Stimulated activated CD8-positive, alpha-beta memory T cell treated with anti-CD3 and anti-CD28 coated beads, Interleukin-4, amount 100 ng/mL, for 1 hour (primary cell): ENCODE measurements around the gene FAM43B.

Experiments used
- DNase-seq, 2 donors: peaks; one replicate each; pipeline ENCODE4 v3.0.0-alpha.2; 2020; ENCODE audit warnings: low read depth in 2 of 2, low spot score in 1 of 2

Gene FAM43B

DNA sequence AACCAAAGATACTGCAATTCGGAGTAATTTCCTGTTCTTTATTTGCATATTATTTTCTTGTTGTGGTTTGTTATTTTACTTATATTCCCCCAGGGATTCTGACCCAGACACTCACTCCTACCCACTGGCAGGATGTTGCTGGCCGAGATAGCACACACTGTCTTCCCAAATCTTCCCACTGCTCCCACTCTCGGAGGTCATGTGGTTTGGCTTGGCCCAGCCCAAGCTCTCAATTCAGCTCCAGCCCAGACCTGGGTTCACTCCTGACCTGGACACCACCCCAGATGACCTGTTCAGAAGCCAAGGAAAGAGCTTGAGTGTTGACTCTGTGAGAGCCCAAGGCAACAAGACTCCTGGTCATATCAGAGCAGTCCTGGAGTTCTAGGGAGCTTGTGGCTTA is 1.2 kb upstream of the FAM43B start:
- DNase-seq: no peak

DNA sequence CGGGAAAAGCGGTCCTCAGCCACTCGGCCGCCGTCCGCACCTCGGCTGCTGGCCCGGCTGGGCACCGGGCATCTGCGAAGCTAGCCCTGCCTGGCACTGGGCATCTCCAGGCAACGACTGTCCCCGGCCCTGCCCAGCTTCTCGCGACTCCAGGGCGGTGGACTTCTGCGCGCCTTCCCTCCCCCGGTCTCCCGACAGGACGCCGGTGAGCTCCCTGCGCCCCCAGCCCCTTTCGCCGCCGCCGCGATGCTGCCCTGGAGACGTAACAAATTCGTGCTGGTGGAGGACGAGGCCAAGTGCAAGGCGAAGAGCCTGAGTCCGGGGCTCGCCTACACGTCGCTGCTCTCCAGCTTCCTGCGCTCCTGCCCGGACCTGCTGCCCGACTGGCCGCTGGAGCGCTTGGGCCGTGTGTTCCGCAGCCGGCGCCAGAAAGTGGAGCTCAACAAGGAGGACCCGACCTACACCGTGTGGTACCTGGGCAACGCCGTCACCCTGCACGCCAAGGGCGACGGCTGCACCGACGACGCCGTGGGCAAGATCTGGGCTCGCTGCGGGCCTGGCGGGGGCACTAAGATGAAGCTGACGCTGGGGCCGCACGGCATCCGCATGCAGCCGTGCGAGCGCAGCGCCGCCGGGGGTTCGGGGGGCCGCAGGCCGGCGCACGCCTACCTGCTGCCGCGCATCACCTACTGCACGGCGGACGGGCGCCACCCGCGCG is 514 bp downstream of the FAM43B start:
- no peak for DNase-seq

DNA sequence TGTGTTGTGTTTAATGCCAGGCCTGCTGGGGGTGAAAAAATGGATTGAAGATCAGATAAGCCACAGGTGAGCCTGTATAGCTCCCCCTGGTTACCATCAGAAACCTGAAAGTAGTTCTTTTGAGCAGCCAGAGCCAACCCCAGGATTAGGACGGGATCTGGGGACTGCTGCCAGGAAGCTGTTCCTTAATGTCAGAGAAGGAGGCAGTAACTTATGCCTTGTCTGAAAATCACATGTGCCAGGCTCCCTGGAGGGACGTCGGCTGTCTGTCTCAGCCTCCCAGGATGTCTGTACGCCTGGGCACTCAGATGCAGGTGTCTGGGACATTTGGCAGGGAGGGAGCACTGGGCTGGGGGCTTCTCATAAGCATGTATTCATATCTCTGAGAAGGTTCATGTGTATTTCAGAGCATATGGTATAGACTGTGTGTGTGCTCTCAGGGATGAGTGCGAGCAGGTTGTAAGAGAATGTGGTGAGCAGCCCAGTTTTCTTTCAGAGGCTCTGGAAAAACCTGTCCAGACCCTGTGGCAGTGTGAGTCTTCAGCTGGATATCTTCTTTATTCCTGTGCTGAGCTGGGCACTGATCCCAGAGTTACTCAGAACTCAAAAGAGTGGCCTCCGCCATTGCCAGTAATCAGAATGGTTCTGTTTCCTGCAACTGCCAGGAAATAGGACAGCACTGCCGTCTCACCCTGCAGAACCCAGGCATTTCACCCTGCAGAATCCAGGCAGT is 2.8 kb downstream of the FAM43B start:
- no peak for DNase-seq

DNA sequence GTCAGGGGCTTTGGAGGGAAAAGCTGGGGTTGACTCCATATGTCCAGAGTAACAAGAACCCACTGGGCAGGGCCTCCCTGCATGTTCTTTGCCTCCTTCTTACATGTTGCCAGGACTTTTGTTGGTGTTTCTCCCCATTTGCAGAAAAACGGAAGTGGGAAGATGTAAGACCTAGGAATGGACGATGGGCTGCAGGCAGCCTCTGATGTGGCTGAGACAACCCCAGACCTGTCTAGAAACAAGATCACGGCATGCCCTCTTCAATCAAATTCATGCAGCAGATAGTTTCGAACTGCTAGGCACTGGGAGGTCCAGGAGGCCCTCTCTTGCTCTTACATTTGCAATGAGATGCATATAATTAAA is 3.4 kb downstream of the FAM43B start:
- no peak for DNase-seq

GRCh38 chr1:20558191-20558590 is 5.8 kb downstream of the FAM43B start:
- DNase-seq: no peak

DNA sequence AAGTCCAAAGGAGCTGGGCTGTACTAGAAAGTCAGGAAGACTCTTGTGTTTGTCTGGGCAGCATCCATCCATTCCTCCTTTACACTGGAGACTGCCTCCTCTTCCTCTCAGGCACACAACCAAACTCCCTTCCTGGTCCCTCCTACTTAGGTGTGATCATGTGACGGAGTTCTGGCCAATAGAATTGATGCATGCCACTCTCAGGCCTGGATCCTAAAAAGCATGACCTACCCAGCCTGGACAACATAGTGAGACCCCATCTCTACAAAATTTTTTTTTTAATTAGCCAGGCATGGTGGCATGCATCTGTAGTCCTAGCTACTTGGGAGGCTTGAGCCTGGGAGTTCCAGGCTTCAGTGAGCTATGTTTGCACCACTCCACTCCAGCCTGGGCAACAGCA is 8.6 kb downstream of the FAM43B start:
- DNase-seq: no peak

- no peak for DNase-seq
Observed at GRCh38 chr1:20565234-20565633, 12.9 kb downstream of the FAM43B start.

DNA sequence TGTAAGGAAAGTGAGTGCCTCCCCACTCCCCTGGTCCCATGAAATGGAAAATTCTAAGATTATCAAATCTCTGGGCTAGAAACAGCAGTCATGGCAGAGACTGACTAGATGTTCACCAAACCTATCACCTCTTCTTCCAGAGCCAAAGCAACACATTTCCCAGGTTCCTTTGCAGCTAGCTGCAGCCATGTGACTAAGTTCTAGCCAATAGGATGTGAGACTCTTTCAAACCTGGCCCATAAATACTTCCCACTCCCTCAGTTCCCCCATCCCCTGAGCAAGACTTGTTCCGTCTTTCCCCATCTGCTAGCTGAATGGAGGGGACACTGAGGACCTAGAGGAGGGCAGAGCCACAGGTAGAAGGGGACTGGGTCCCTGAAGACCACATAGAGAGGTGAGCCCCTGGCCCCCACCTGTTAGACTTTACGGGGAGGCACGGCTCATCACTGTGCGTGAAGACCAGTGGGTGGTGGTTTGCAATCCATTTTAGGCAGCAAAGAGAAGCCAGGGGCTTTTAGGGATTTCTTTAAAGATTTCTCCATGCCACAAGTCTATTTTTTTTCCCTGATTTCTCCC is 17.2 kb downstream of the FAM43B start:
- DNase-seq: no peak

GRCh38 chr1:20571427-20571826 is 19.1 kb downstream of the FAM43B start:
- no peak for DNase-seq

GRCh38 chr1:20573987-20574386 is 21.6 kb downstream of the FAM43B start:
- DNase-seq: no peak

DNA sequence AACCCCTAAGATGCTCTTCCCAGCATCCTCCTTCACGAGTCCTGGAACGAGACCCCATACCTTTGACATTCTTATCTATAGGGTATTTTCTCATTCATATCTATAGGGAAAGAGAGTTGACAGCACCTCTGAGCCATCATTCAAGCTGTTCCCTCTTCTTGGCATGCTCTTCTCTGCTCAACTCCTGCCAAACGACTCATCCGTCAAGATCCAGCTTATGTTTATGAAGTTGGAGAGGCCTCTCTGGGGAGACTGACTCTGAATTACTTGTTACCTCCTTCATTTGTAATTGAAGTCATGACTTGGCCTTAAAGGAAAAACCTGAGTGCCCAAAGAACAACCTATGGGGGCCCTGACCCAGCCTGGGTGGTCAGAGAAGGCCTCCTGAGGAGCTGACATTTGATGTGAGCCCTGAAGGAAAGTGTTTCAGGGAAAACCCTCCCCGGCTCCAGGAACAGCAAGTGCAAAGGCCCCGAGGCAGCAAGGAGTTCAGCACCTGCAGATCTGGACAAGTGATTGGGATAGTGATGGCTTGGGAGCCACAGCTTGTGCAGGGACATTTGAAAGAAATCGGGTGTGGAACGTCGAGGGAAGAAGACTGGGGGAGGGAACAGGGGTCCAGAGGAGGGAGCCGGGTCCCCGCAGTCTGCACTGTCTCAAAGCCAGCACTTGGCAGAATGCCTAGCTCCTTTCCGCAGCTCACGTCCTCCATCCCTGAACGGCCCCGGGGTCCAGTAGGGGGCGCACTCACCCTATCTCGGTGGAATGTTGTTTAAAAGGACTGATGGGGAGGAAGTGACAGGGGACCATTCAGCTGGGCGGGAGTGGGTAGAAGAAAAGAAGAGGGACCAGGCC is 22.5 kb downstream of the FAM43B start:
- DNase-seq: peak; percentile 5 to 34

DNA sequence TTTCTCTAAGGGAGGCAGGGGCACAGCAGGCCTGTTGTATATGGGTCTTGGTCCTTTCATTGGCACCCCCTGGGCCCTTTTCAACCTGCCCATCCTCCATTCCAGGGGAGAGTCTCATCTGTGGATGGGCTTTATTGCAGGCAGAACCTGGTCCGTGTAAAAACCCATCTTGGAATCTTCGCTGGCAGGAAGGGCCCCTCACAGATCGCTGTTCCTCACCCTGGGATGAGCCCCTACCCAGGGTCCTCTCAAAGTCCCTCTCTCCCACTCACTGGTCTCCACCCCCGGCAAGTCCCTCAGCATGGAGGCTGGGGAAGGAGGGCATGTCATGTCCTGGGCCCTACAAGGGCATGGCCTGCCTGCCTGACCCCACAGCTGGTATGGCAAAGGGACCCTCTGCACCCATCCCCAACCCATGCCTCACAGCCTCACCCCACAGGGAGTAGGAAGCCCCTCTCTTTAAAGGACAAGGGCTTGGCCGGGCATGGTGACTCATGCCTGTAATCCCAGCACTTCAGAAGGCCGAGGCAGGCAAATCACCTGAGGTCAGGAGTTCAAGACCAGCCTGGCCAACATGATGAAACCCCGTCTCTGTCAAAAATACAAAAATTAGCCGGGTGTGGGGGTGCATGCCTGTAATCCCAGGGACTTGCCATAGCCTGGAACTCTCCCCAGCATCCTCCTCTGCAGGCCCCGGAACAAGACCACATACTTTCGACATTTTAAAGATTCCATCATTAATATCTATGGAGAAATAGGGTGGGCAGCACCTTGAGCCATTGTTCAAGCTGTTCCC is 23.4 kb downstream of the FAM43B start:
- DNase-seq: no peak

- DNase-seq: no peak
Observed at GRCh38 chr1:20578062-20578461, 25.7 kb downstream of the FAM43B start.

- DNase-seq: no peak
Observed at GRCh38 chr1:20578721-20579395, 26.5 kb downstream of the FAM43B start.

GRCh38 chr1:20584890-20585289 is 32.5 kb downstream of the FAM43B start:
- DNase-seq: no peak

DNA sequence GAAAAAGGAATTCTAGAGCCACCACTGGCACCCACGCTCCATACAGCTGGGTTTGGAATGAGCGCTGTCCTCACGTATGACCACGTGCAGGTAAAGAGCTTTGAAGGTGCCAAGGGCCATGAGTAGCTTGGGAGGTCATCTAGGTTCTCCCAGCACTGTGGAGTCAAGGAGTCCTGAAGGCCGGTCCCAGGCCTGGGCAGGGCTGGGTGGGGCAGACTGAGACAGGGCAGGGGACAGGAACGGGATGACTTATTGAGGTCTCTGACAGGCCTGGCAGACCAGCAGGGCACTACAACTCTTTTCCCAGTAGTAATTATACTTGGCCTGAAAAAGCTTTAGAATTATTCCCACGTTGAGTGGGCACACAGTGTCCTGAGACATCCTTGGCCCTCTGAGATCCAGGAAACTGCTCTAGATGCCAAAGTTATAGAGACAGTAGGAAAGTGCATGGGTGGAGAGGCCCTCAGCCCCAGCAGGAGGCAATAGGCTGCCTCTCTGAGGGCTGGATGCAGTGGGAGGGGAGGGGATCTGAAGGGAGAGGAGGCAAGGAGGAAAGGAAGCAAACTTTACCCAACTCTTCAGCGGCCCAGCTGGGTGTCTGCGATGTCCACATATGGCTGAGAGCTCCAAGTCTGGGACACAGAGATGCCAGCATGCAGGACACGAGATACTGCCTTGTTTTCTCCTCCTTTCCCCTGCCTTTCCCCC is 34.7 kb downstream of the FAM43B start:
- DNase-seq: no peak

DNA sequence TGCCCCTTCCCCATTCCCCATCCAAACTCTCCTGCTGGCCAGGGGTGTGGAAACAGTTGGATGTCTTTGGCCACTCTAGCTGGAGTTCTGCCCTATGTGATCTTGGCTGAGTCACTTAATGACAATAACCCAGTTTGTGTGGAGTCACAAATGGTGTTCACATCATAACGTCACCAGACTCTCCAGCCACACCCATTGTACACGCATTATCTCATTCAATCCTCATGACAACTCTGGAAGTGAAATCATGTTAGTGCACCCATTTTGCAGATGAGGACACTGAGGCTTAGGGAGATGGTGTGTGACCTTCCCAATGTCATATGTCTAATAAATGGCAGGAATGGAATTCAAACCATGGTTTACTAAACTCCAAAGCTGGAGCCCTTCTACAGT is 35.3 kb downstream of the FAM43B start:
- DNase-seq: no peak

DNA sequence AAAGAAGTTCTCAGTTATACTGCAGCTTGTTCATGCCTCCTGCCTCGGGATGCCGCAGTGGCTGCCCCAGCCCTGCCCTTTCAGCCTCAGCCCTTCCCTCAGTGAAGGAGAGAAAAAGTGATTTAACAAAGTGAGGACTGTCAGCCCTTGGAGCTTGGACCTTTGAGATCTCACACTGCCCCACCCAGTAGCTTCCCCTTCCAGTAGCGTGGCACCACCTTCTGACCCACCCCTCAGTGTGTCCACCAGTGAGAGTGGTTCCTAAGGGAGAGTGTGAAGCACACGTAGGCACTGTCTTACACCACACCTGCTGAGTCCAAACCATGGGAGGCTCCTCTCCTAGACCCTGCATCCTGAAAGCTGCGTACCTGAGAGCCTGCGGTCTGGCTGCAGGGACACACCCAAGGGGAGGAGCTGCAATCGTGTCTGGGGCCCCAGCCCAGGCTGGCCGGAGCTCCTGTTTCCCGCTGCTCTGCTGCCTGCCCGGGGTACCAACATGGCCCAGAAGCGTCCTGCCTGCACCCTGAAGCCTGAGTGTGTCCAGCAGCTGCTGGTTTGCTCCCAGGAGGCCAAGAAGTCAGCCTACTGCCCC is 36.4 kb downstream of the FAM43B start, which contains the start of gene CDA:
Gene CDA (plus strand): TSS at position 464 of the 592 bp plus-strand sequence. CDS start 33 bp downstream, at position 497.
- DNase-seq: no peak
